WTC11 (cell line): ENCODE data around the gene MYL3. TPM values are rescaled to one million over a fixed set of nuclear protein-coding genes. Genes with fewer than 3 reads are reported as not detected.

Experiments used
- ATAC-seq: fragments of 200-7000 bp; cut with Tn5 transposase; 2 replicates; pipeline ENCODE4 v1.10.0; 2021; ENCODE audit warnings: mild to moderate bottlenecking, moderate library complexity
- CTCF ChIA-PET: fragments of 300-600 bp; sonication (Branson Sonifier 250); formaldehyde crosslinking; loops from one replicate; lab custom pipeline; 2021; ENCODE audit warnings: antibody characterized with exemption; lab: Charles Lee
- POLR2A ChIA-PET: fragments of 350-600 bp; sonication (Branson Sonifier 250); formaldehyde crosslinking; loops from one replicate; lab custom pipeline; 2021; ENCODE audit warnings: antibody characterized with exemption; lab: Charles Lee
- DNase-seq: peaks from one replicate; pipeline ENCODE4 v3.0.0; 2021; ENCODE audit warnings: low spot score
- H3K27ac Mint-ChIP-seq: 2 replicates; pipeline ENCODE4 v1.8.0; 2021; ENCODE audit warnings: mixed read lengths
- H3K27me3 Mint-ChIP-seq: 2 replicates; pipeline ENCODE4 v1.8.0; 2021; ENCODE audit warnings: low read depth, mild to moderate bottlenecking, moderate library complexity, mixed read lengths
- H3K36me3 Mint-ChIP-seq: 2 replicates; pipeline ENCODE4 v1.8.0; 2021; ENCODE audit warnings: mixed read lengths
- H3K4me1 Mint-ChIP-seq: 2 replicates; pipeline ENCODE4 v1.8.0; 2022; ENCODE audit warnings: mixed read lengths
- H3K4me3 Mint-ChIP-seq: 2 replicates; pipeline ENCODE4 v1.8.0; 2021; ENCODE audit warnings: mild to moderate bottlenecking, moderate library complexity, mixed read lengths
- H3K9me3 Mint-ChIP-seq: 2 replicates; pipeline ENCODE4 v1.8.0; 2021; ENCODE audit warnings: mixed read lengths
- CBFB ChIP-seq: sonication (generic); formaldehyde crosslinking; IDR thresholded peaks from 2 replicates; pipeline ENCODE4 v1.8.1; 2022; ENCODE audit warnings: mild to moderate bottlenecking, low read depth, missing genetic modification reagents
- EMX1 ChIP-seq: fragments of 250-450 bp; sonication (Bioruptor Pico); IDR thresholded peaks from 2 replicates; pipeline ENCODE4 v1.8.0; 2021; ENCODE audit warnings: mild to moderate bottlenecking
- ETV6 ChIP-seq: sonication (generic); formaldehyde crosslinking; IDR thresholded peaks from 2 replicates; pipeline ENCODE4 v1.8.1; 2022; ENCODE audit warnings: mild to moderate bottlenecking, missing genetic modification reagents
- FOXK1 ChIP-seq: sonication (generic); formaldehyde crosslinking; IDR thresholded peaks from 2 replicates; pipeline ENCODE4 v1.8.0; 2022; ENCODE audit warnings: mild to moderate bottlenecking, moderate library complexity, missing genetic modification reagents
- GRHL2 ChIP-seq: fragments of 250-450 bp; sonication (Bioruptor Pico); IDR thresholded peaks from 2 replicates; pipeline ENCODE4 v1.8.0; 2022; ENCODE audit warnings: mild to moderate bottlenecking, moderate library complexity; ENCODE audit not compliant: insufficient replicate concordance, severe bottlenecking
- HMGA2 ChIP-seq: fragments of 250-450 bp; sonication (Bioruptor Pico); IDR thresholded peaks from 2 replicates; pipeline ENCODE4 v1.4.0; 2021; ENCODE audit warnings: mild to moderate bottlenecking, moderate library complexity
- JUN ChIP-seq: sonication (generic); formaldehyde crosslinking; IDR thresholded peaks from 2 replicates; pipeline ENCODE4 v1.8.0; 2023; ENCODE audit warnings: mild to moderate bottlenecking, missing genetic modification reagents
- MXD4 ChIP-seq: fragments of 250-450 bp; sonication (Bioruptor Pico); IDR thresholded peaks from 2 replicates; pipeline ENCODE4 v1.8.0; 2021; ENCODE audit warnings: mild to moderate bottlenecking, moderate library complexity, borderline replicate concordance
- MYBL2 ChIP-seq: sonication (generic); formaldehyde crosslinking; IDR thresholded peaks from 2 replicates; pipeline ENCODE4 v1.8.1; 2023; ENCODE audit warnings: mild to moderate bottlenecking, moderate library complexity, missing genetic modification reagents
- NR1H2 ChIP-seq: sonication (generic); formaldehyde crosslinking; IDR thresholded peaks from 2 replicates; pipeline ENCODE4 v1.9.0; 2021; ENCODE audit warnings: mild to moderate bottlenecking, moderate library complexity, missing genetic modification reagents
- NR3C1 ChIP-seq: sonication (generic); formaldehyde crosslinking; conservative IDR thresholded peaks from 2 replicates; pipeline ENCODE4 v1.8.1; 2023; ENCODE audit warnings: low read depth, mild to moderate bottlenecking, missing genetic modification reagents
- SMAD4 ChIP-seq: sonication (generic); formaldehyde crosslinking; IDR thresholded peaks from 2 replicates; pipeline ENCODE4 v1.8.0; 2022; ENCODE audit warnings: mild to moderate bottlenecking, missing genetic modification reagents
- TCF7 ChIP-seq: sonication (generic); formaldehyde crosslinking; IDR thresholded peaks from 2 replicates; pipeline ENCODE4 v1.8.0; 2022; ENCODE audit warnings: mild to moderate bottlenecking, low read depth, missing genetic modification reagents, moderate library complexity
- TP53 ChIP-seq: sonication (generic); formaldehyde crosslinking; IDR thresholded peaks from 2 replicates; pipeline ENCODE4 v1.8.1; 2023; ENCODE audit warnings: mild to moderate bottlenecking, missing genetic modification reagents
- ZNF121 ChIP-seq: sonication (generic); formaldehyde crosslinking; IDR thresholded peaks from 2 replicates; pipeline ENCODE4 v1.8.0; 2023; ENCODE audit warnings: missing genetic modification reagents
- ZNF317 ChIP-seq: sonication (generic); formaldehyde crosslinking; IDR thresholded peaks from 2 replicates; pipeline ENCODE4 v1.8.1; 2023; ENCODE audit warnings: low read depth, mild to moderate bottlenecking, moderate library complexity, missing genetic modification reagents, borderline replicate concordance
- ZNF423 ChIP-seq: fragments of 250-450 bp; sonication (Bioruptor Pico); IDR thresholded peaks from 2 replicates; pipeline ENCODE4 v2.1.2; 2022; ENCODE audit warnings: mild to moderate bottlenecking, moderate library complexity
- total RNA-seq: library from RNA; stranded (reverse); gene quantifications from 3 replicates; pipeline ENCODE4 v1.2.3, GENCODE V29; 2021
- TF ChIP-seq, protein P1 (sequence below): sonication (generic); formaldehyde crosslinking; IDR thresholded peaks from 2 replicates; pipeline ENCODE4 v1.8.1; 2022; ENCODE audit warnings: missing genetic modification reagents, borderline replicate concordance
- TF ChIP-seq, protein P2 (sequence below): sonication (generic); formaldehyde crosslinking; IDR thresholded peaks from 2 replicates; pipeline ENCODE4 v1.8.1; 2022; ENCODE audit warnings: mild to moderate bottlenecking, missing genetic modification reagents, moderate library complexity, borderline replicate concordance
- TF ChIP-seq, protein P3 (sequence below): fragments of 250-450 bp; sonication (Bioruptor Pico); IDR thresholded peaks from 2 replicates; pipeline ENCODE4 v1.9.0; 2021; ENCODE audit warnings: moderate library complexity, mild to moderate bottlenecking, inconsistent platforms, borderline replicate concordance
- TF ChIP-seq, protein P4 (sequence below): sonication (generic); formaldehyde crosslinking; IDR thresholded peaks from 2 replicates; pipeline ENCODE4 v1.8.1; 2022; ENCODE audit warnings: low read depth, missing genetic modification reagents, borderline replicate concordance
- TF ChIP-seq, protein P5 (sequence below): fragments of 250-450 bp; sonication (Bioruptor Pico); IDR thresholded peaks from 2 replicates; pipeline ENCODE4 v1.9.0; 2021; ENCODE audit warnings: mild to moderate bottlenecking
- TF ChIP-seq, protein P6 (sequence below): sonication (generic); formaldehyde crosslinking; IDR thresholded peaks from 2 replicates; pipeline ENCODE4 v1.8.1; 2023; ENCODE audit warnings: mild to moderate bottlenecking, moderate library complexity, missing genetic modification reagents

The MYL3 gene
- total RNA-seq, 1 experiment from 2014 or later, result 0.31 TPM

DNA sequence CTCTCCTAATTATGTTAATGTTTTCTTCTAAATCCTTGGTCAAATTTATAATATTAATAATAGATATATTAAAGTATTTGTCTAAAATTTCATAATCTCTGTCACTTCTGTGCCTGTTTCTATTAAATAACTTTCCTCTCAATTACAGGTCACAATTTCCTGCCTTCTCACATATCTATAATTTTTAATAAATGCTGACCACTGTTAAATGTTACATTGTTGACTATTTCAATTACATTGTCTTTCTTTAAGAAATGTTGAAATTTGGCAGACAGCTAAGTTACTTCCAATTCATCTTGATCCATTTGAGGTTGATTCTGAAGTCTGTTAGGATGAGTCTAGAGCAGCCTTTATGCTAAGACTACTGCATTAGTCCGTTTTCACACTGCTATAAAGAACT is 41.7 kb downstream of the MYL3 start (continued):
- no peak for TF ChIP-seq ETV6 (CRISPR knock-in tag)
- no peak for TF ChIP-seq FOXK1 (CRISPR knock-in tag)
- TF ChIP-seq, all 79 proteins: peak for 0

DNA sequence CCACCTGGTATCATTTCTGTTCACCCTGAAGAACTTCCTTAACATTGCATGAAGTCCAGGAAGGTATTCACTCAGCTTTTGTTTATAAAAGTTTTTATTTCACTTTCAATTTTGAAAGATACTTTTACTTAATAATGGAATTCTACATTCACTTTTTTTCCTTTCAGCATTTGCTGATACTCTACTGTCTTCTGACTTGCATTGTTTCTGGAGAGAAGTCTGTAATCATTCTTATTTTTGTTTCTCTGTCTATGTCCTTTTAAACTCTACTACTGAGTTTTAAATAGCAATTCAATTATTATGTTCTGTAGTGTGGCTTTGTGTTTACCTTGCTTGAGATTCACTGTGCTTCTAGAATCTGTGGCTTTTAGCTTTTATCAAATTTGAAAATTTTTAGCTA is 42.4 kb downstream of the MYL3 start:
- Mint-ChIP-seq H3K27me3 (peaks cover 23% of the 10 kb centered on the region), H3K4me1 (peaks cover 12% of the 10 kb centered on the region), H3K4me3 (no peak overlapping the region), H3K9me3 (peaks cover 45% of the 10 kb centered on the region), H3K27ac (no peak overlapping the region), H3K36me3 (peaks cover 36% of the 10 kb centered on the region)
- ATAC-seq, result no peak
- DNase-seq, result no peak
- POLR2A ChIA-PET, result no interaction called here
- CTCF ChIA-PET, result interaction anchor here (0.6 kb wide), 1 partner anchor 76 kb away, joined by 3 read pairs; no protein-coding TSS in a partner anchor
- TF ChIP-seq ZNF317 (CRISPR knock-in tag) (peak; percentile 88), NR3C1 (no peak)

DNA sequence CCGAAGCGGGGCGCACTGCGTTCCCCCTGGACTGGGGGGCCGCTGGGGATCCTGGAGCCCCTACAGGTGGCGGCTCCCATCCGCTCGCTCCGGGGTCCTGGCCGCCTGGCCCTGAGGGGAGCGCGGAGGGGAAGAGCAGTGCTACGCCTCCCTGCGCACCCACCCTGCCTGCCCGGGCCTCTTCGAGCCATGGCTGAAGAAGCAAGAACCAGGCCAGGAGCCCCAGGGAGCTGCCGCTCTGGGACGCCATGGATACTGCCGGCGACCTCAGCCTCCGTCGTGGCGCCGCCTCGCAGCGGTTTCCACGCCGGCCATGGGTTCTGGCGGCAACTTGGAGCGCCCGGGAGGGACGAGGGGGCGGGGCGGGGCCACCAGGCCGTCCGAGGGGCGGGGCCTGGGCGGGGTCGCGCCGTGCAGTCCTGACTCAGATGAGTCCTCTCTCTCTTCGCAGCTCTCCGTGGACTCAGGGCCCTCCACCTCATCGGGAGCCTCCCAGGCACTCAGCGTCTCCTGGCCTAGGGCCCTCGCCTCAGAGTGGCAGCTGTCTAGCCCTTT is 50.9 kb downstream of the MYL3 start:
- POLR2A ChIA-PET, result interaction anchor here (1.1 kb wide), 1 partner anchor 97 kb away, joined by 3 read pairs; no protein-coding TSS in a partner anchor
- Mint-ChIP-seq H3K4me3 (peak overlapping the region; percentile 65), H3K4me1 (peaks cover 25% of the 10 kb centered on the region), H3K36me3 (no peaks in the 10 kb centered on the region), H3K27me3 (peaks cover 37% of the 10 kb centered on the region), H3K27ac (no peak overlapping the region), H3K9me3 (no peaks in the 10 kb centered on the region)
- DNase-seq (peak; percentile 86), ATAC-seq (peak; percentile 89)
- CTCF ChIA-PET, result interaction anchor here (0.6 to 1.3 kb wide), 5 partner anchors 33 to 559 kb away, joined by 4 to 9 read pairs (median 6); partner anchors contain the start of gene PRSS50
- TF ChIP-seq HMGA2 (CRISPR knock-in tag) (no peak), ZNF423 (peak; percentile 10; the same call in 1 of the 2 replicates), MYBL2 (CRISPR knock-in tag) (peak; percentile 79; the same call in 1 of the 2 replicates), NR1H2 (CRISPR knock-in tag) (no peak), TP53 (CRISPR knock-in tag) (no peak), NR3C1 (no peak), EMX1 (CRISPR knock-in tag) (no peak), GRHL2 (CRISPR knock-in tag) (no peak), SMAD4 (CRISPR knock-in tag) (no peak), CBFB (no peak), TCF7 (CRISPR knock-in tag) (no peak), ZNF121 (no peak), FOXK1 (CRISPR knock-in tag) (no peak; the same call in 1 of the 2 replicates), MXD4 (no peak), JUN (CRISPR knock-in tag) (no peak)
- TF ChIP-seq, protein P1, sequence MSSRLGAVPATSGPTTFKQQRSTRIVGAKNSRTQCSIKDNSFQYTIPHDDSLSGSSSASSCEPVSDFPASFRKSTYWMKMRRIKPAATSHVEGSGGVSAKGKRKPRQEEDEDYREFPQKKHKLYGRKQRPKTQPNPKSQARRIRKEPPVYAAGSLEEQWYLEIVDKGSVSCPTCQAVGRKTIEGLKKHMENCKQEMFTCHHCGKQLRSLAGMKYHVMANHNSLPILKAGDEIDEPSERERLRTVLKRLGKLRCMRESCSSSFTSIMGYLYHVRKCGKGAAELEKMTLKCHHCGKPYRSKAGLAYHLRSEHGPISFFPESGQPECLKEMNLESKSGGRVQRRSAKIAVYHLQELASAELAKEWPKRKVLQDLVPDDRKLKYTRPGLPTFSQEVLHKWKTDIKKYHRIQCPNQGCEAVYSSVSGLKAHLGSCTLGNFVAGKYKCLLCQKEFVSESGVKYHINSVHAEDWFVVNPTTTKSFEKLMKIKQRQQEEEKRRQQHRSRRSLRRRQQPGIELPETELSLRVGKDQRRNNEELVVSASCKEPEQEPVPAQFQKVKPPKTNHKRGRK, result no peak
- TF ChIP-seq, protein P2, sequence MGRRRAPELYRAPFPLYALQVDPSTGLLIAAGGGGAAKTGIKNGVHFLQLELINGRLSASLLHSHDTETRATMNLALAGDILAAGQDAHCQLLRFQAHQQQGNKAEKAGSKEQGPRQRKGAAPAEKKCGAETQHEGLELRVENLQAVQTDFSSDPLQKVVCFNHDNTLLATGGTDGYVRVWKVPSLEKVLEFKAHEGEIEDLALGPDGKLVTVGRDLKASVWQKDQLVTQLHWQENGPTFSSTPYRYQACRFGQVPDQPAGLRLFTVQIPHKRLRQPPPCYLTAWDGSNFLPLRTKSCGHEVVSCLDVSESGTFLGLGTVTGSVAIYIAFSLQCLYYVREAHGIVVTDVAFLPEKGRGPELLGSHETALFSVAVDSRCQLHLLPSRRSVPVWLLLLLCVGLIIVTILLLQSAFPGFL (CRISPR knock-in tag), result no peak
- TF ChIP-seq, protein P3, sequence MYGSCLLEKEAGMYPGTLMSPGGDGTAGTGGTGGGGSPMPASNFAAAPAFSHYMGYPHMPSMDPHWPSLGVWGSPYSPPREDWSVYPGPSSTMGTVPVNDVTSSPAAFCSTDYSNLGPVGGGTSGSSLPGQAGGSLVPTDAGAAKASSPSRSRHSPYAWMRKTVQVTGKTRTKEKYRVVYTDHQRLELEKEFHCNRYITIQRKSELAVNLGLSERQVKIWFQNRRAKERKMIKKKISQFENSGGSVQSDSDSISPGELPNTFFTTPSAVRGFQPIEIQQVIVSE, result no peak
- TF ChIP-seq, protein P4, sequence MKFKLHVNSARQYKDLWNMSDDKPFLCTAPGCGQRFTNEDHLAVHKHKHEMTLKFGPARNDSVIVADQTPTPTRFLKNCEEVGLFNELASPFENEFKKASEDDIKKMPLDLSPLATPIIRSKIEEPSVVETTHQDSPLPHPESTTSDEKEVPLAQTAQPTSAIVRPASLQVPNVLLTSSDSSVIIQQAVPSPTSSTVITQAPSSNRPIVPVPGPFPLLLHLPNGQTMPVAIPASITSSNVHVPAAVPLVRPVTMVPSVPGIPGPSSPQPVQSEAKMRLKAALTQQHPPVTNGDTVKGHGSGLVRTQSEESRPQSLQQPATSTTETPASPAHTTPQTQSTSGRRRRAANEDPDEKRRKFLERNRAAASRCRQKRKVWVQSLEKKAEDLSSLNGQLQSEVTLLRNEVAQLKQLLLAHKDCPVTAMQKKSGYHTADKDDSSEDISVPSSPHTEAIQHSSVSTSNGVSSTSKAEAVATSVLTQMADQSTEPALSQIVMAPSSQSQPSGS (CRISPR knock-in tag), result no peak
- TF ChIP-seq, protein P5, sequence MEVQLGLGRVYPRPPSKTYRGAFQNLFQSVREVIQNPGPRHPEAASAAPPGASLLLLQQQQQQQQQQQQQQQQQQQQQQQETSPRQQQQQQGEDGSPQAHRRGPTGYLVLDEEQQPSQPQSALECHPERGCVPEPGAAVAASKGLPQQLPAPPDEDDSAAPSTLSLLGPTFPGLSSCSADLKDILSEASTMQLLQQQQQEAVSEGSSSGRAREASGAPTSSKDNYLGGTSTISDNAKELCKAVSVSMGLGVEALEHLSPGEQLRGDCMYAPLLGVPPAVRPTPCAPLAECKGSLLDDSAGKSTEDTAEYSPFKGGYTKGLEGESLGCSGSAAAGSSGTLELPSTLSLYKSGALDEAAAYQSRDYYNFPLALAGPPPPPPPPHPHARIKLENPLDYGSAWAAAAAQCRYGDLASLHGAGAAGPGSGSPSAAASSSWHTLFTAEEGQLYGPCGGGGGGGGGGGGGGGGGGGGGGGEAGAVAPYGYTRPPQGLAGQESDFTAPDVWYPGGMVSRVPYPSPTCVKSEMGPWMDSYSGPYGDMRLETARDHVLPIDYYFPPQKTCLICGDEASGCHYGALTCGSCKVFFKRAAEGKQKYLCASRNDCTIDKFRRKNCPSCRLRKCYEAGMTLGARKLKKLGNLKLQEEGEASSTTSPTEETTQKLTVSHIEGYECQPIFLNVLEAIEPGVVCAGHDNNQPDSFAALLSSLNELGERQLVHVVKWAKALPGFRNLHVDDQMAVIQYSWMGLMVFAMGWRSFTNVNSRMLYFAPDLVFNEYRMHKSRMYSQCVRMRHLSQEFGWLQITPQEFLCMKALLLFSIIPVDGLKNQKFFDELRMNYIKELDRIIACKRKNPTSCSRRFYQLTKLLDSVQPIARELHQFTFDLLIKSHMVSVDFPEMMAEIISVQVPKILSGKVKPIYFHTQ, result no peak
- TF ChIP-seq, protein P6, sequence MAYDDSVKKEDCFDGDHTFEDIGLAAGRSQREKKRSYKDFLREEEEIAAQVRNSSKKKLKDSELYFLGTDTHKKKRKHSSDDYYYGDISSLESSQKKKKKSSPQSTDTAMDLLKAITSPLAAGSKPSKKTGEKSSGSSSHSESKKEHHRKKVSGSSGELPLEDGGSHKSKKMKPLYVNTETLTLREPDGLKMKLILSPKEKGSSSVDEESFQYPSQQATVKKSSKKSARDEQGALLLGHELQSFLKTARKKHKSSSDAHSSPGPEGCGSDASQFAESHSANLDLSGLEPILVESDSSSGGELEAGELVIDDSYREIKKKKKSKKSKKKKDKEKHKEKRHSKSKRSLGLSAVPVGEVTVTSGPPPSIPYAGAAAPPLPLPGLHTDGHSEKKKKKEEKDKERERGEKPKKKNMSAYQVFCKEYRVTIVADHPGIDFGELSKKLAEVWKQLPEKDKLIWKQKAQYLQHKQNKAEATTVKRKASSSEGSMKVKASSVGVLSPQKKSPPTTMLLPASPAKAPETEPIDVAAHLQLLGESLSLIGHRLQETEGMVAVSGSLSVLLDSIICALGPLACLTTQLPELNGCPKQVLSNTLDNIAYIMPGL (CRISPR knock-in tag), result no peak
